H9 (cell line): ENCODE measurements around the gene TP73. TPM values are rescaled to one million over a fixed set of nuclear protein-coding genes. Genes with fewer than 3 reads are reported as not detected.

Source experiments
- DNase-seq: peaks from one replicate; pipeline ENCODE4 v3.0.0-alpha.2; 2017
- H2AFZ ChIP-seq: one replicate; pipeline ENCODE4 v1.6.1; 2013; ENCODE audit warnings: mild to moderate bottlenecking, low read length, control low read depth, moderate library complexity
- H2AK5ac ChIP-seq: 2 replicates; pipeline ENCODE4 v1.6.1; 2013; ENCODE audit warnings: low read length, control low read depth, mixed read lengths; ENCODE audit not compliant: insufficient read length
- H2BK120ac ChIP-seq: one replicate; pipeline ENCODE4 v1.6.1; 2013; ENCODE audit warnings: low read depth, mild to moderate bottlenecking, low read length, control low read depth, inconsistent platforms; ENCODE audit not compliant: poor library complexity, severe bottlenecking
- H2BK12ac ChIP-seq: 2 replicates; pipeline ENCODE4 v1.6.1; 2013; ENCODE audit warnings: low read length, control low read depth, mixed read lengths, low read depth; ENCODE audit not compliant: insufficient read length
- H2BK15ac ChIP-seq: 2 replicates; pipeline ENCODE4 v1.6.1; 2013; ENCODE audit warnings: low read depth, low read length, control low read depth
- H2BK20ac ChIP-seq: one replicate; pipeline ENCODE4 v1.6.1; 2013; ENCODE audit warnings: low read depth, mild to moderate bottlenecking, low read length, control low read depth, inconsistent platforms; ENCODE audit not compliant: poor library complexity, severe bottlenecking
- H2BK5ac ChIP-seq: 2 replicates; pipeline ENCODE4 v1.6.1; 2013; ENCODE audit warnings: low read length, control low read depth, mixed read lengths; ENCODE audit not compliant: insufficient read length
- H3K14ac ChIP-seq: 2 replicates; pipeline ENCODE4 v1.6.1; 2013; ENCODE audit warnings: low read length, control low read depth; ENCODE audit not compliant: insufficient read depth
- H3K18ac ChIP-seq: 2 replicates; pipeline ENCODE4 v1.6.1; 2013; ENCODE audit warnings: low read depth, mild to moderate bottlenecking, mixed read lengths, low read length, control low read depth; ENCODE audit not compliant: insufficient read length
- H3K23ac ChIP-seq: 2 replicates; pipeline ENCODE4 v1.6.1; 2013; ENCODE audit warnings: low read length, control low read depth, mixed read lengths, low read depth; ENCODE audit not compliant: insufficient read length
- H3K23me2 ChIP-seq: 2 replicates; pipeline ENCODE4 v1.6.1; 2013; ENCODE audit warnings: low read depth, mild to moderate bottlenecking, mixed read lengths, low read length, control low read depth; ENCODE audit not compliant: insufficient read length, poor library complexity, severe bottlenecking
- H3K27ac ChIP-seq: 2 replicates; pipeline ENCODE4 v1.5.1; 2013; ENCODE audit warnings: low read length, control low read depth, mixed read lengths, low read depth; ENCODE audit not compliant: insufficient read length
- H3K27me3 ChIP-seq: 2 replicates; pipeline ENCODE4 v1.6.1; 2013; ENCODE audit warnings: low read length, control low read depth, inconsistent platforms; ENCODE audit not compliant: insufficient read depth
- H3K4ac ChIP-seq: 2 replicates; pipeline ENCODE4 v1.6.1; 2013; ENCODE audit warnings: low read depth, mild to moderate bottlenecking, control low read depth, inconsistent platforms, low read length, moderate library complexity
- H3K4me1 ChIP-seq: 2 replicates; pipeline ENCODE4 v1.6.1; 2013; ENCODE audit warnings: low read length, control low read depth, inconsistent platforms; ENCODE audit not compliant: insufficient read depth
- H3K4me2 ChIP-seq: 2 replicates; pipeline ENCODE4 v1.6.1; 2013; ENCODE audit warnings: low read length, control low read depth, mixed read lengths; ENCODE audit not compliant: insufficient read length, insufficient read depth
- H3K56ac ChIP-seq: 2 replicates; pipeline ENCODE4 v1.6.1; 2013; ENCODE audit warnings: low read depth, mild to moderate bottlenecking, mixed read lengths, low read length, control low read depth; ENCODE audit not compliant: insufficient read length
- H3K79me1 ChIP-seq: 2 replicates; pipeline ENCODE4 v1.6.1; 2013; ENCODE audit warnings: low read depth, mild to moderate bottlenecking, moderate library complexity, low read length, control low read depth, inconsistent platforms; ENCODE audit not compliant: insufficient read depth, poor library complexity, severe bottlenecking
- H3K79me2 ChIP-seq: 2 replicates; pipeline ENCODE4 v1.6.1; 2013; ENCODE audit warnings: low read length, control low read depth, inconsistent platforms; ENCODE audit not compliant: insufficient read depth
- H3K9ac ChIP-seq: 2 replicates; pipeline ENCODE4 v1.6.1; 2013; ENCODE audit warnings: low read length, control low read depth, mixed read lengths; ENCODE audit not compliant: insufficient read length; ENCODE audit errors: extremely low read depth
- H3K9me3 ChIP-seq: one replicate; pipeline ENCODE4 v1.6.1; 2013; ENCODE audit warnings: low read depth, low read length, inconsistent platforms; ENCODE audit not compliant: control insufficient read depth
- H3T11ph ChIP-seq: one replicate; pipeline ENCODE4 v1.6.1; 2013; ENCODE audit warnings: mild to moderate bottlenecking, low read length, control low read depth, inconsistent platforms
- H4K20me1 ChIP-seq: one replicate; pipeline ENCODE4 v1.6.1; 2013; ENCODE audit not compliant: control insufficient read depth, insufficient read length, insufficient read depth
- H4K5ac ChIP-seq: 2 replicates; pipeline ENCODE4 v1.6.1; 2013; ENCODE audit warnings: low read depth, mild to moderate bottlenecking, mixed read lengths, low read length, control low read depth; ENCODE audit not compliant: insufficient read length
- H4K8ac ChIP-seq: replicated peaks from 2 replicates; pipeline ENCODE4 v1.6.1; 2013; ENCODE audit warnings: low read length, control low read depth, mixed read lengths, low read depth; ENCODE audit not compliant: insufficient read length
- H4K91ac ChIP-seq: 2 replicates; pipeline ENCODE4 v1.6.1; 2013; ENCODE audit warnings: low read depth, mild to moderate bottlenecking, moderate library complexity, mixed read lengths, low read length, control low read depth; ENCODE audit not compliant: insufficient read length
- H3K27ac Mint-ChIP-seq, 3 experiments: 2 replicates in 2 of 3; 3 replicates in 1 of 3; pipeline ENCODE4 v1.8.0; 2020 to 2021; ENCODE audit warnings: mixed read lengths in 3 of 3, mild to moderate bottlenecking in 1 of 3, moderate library complexity in 1 of 3
- H3K27me3 Mint-ChIP-seq: 2 replicates; pipeline ENCODE4 v1.8.0; 2021; ENCODE audit warnings: low read depth, mild to moderate bottlenecking, moderate library complexity, mixed read lengths
- H3K36me3 Mint-ChIP-seq, 3 experiments: 2 replicates in 2 of 3; 3 replicates in 1 of 3; pipeline ENCODE4 v1.8.0; 2020 to 2021; ENCODE audit warnings: low read depth in 3 of 3, mixed read lengths in 3 of 3; ENCODE audit not compliant: insufficient read depth in 1 of 3
- H3K4me1 Mint-ChIP-seq, 2 experiments: 2 replicates each; pipeline ENCODE4 v1.8.0; 2020; ENCODE audit warnings: mixed read lengths in 2 of 2
- H3K4me3 Mint-ChIP-seq, 2 experiments: 2 replicates in 1 of 2; 3 replicates in 1 of 2; pipeline ENCODE4 v1.8.0; 2020 to 2021; ENCODE audit warnings: mild to moderate bottlenecking in 2 of 2, mixed read lengths in 2 of 2, moderate library complexity in 1 of 2
- H3K9me3 Mint-ChIP-seq, 2 experiments: 2 replicates in 1 of 2; 3 replicates in 1 of 2; pipeline ENCODE4 v1.8.0; 2020; ENCODE audit warnings: mild to moderate bottlenecking in 2 of 2, mixed read lengths in 2 of 2, moderate library complexity in 1 of 2
- CTCF ChIP-seq: fragments of 200-600 bp; sonication (generic); conservative IDR thresholded peaks from 3 replicates; pipeline ENCODE4 v1.8.0; 2021; ENCODE audit warnings: antibody characterized with exemption, mild to moderate bottlenecking
- WGBS: extraction: QIAGEN DNeasy Blood & Tissue Kit; methylation state at CpG from one replicate; pipeline ENCODE4 v1.1.7; 2013; ENCODE audit warnings: missing lambda C conversion rate, low lambda C conversion rate, mixed read lengths; ENCODE audit not compliant: insufficient read length; ENCODE audit errors: extremely low coverage; 5-methylcytosine and 5-hydroxymethylcytosine counted together
- total RNA-seq: library from RNA; stranded (reverse); gene quantifications from 2 replicates; pipeline ENCODE4 v1.2.1, GENCODE V29; 2021

TP73 gene
- total RNA-seq, 1 experiment from 2014 or later, result 4.7 TPM

GRCh38 chr1:3773572-3774275, 121.4 kb downstream of the TP73 start:
- H3K23ac ChIP-seq, result no peak overlapping the region
- no peak overlapping the region for H2BK120ac ChIP-seq
- H3T11ph ChIP-seq, result no peak overlapping the region
- H4K20me1 ChIP-seq, result no peaks in the 10 kb centered on the region
- no peak overlapping the region for H2BK12ac ChIP-seq
- no peak overlapping the region for H3K14ac ChIP-seq
- no peaks in the 10 kb centered on the region for H3K27me3 ChIP-seq
- peaks cover 0 to 4% (median 0%) of the 10 kb centered on the region in 3 experiments; a peak in 2 of 7 replicates for H3K36me3 Mint-ChIP-seq
- H3K4ac ChIP-seq, result no peak overlapping the region
- no peaks in the 10 kb centered on the region for H3K79me2 ChIP-seq
- H3K56ac ChIP-seq, result no peak overlapping the region
- peak overlapping the region in 1 of 3 experiments; percentile 22; a peak in 1 of 7 replicates for H3K27ac Mint-ChIP-seq
- H3K4me1 ChIP-seq, result no peaks in the 10 kb centered on the region; the same call in 1 of the 2 replicates
- H3K27me3 Mint-ChIP-seq, result peaks cover 15% of the 10 kb centered on the region
- 0 out of 5 replicates have a peak, but pooled peaks cover 0 to 1% of the 10 kb centered on the region in 2 experiments for H3K9me3 Mint-ChIP-seq
- no peak overlapping the region for H2AFZ ChIP-seq
- no peak overlapping the region for H2BK15ac ChIP-seq
- WGBS, result no CpG with 5 or more reads among the region's 16 CpGs
- H4K8ac ChIP-seq, result no peak overlapping the region
- no peak overlapping the region for H2BK20ac ChIP-seq
- no peak for DNase-seq
- peaks cover 11% of the 10 kb centered on the region for H3K23me2 ChIP-seq
- no peak for TF ChIP-seq CTCF
- H4K5ac ChIP-seq, result no peak overlapping the region
- H2BK5ac ChIP-seq, result no peak overlapping the region
- no peak overlapping the region for H3K18ac ChIP-seq
- no peak overlapping the region for H4K91ac ChIP-seq
- peak overlapping the region in 1 of 2 experiments; percentile 73; a peak in 1 of 5 replicates for H3K4me3 Mint-ChIP-seq
- no peaks in the 10 kb centered on the region for H3K9me3 ChIP-seq
- peaks cover 13 to 31% of the 10 kb centered on the region in 2 experiments for H3K4me1 Mint-ChIP-seq
- no peak overlapping the region for H3K27ac ChIP-seq
- no peak overlapping the region for H3K9ac ChIP-seq
- no peak overlapping the region for H2AK5ac ChIP-seq
- no peak overlapping the region for H3K4me2 ChIP-seq
- no peaks in the 10 kb centered on the region for H3K79me1 ChIP-seq
